HG03103 (cell line): ENCODE data around the gene MAGEB3.

Source experiments
- ATAC-seq: cut with Tn5 transposase; IDR thresholded peaks from one replicate; pipeline ENCODE4 v1.9.1; 2021; ENCODE audit warnings: low read depth; ENCODE audit not compliant: unreplicated experiment

The MAGEB3 gene

DNA sequence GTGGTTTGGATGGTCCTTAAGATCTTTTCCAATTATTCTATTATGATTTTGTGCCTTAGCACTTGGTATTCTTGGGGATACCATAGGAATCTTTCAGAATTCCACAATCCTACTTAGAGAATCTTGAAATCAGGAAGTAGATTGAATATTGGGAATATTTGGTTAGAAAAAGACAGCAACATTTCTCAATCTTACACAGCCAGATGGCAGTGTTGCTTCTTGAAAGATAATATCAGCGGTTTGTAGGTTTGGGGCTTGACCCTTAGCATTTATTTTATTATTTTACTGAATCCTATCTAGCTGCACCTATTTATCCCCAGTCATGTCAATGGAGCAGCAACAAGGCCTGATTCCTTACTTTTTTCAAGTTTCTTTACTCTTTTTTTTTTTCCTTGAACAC, 45.0 kb downstream of the MAGEB3 start:
- ATAC-seq: no peak

DNA sequence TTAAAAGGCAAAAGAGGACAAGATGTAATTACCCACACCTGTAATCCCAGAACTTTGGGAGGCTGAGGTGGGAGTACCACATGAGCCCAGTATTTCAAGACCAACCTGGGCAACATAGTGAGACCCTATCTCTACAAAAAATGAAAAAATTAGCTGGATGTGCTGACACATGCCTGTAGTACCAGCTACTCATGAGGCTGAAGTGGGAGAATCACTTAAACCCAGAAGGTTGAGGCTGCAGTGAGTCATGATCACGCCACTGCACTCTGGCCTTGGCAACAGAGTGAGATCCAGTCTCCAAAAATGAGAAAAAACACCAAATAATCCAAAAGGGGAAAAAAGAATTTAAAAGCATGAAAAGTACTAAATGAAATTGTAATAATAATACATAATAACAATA, 47.9 kb downstream of the MAGEB3 start:
- no peak for ATAC-seq

DNA sequence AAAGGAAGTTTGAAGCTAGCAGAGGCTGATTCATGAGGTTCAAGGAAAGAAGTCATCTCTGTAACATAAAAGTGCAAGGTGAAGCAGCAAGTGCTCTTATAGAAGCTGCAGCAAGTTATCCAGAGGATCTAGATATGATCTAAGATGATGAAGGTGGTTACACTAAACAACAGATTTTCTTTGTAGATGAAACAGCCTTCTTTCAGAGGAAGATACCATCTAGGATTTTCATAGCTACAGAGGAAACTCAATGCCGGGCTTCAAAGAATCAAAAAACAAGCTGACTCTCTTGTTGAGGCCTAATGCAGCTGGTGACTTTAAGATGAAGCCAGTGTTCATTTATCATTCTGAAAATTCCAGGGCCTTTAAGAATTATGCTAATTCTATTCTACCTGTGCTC, 50.0 kb downstream of the MAGEB3 start:
- no peak for ATAC-seq

DNA sequence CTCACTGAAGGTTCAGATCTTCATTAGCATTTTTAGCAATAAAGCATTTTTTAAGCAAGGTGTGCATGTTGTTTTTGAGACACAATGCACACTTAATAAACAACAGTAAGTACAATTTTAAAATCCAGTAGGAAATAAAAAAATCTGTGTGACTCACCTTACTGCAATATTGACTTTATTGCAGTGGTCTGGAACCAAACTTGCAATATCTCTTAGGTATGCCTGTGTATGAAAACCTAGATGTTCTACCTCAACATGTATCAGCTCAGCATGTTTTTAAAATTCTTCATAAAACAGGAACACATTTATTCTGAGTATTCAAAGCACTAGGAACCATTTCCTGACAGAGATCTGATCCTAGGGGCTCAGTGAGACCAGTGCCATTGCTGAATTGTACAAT, 52.1 kb downstream of the MAGEB3 start:
- no peak for ATAC-seq

- ATAC-seq: no peak
These were observed 53.2 kb downstream of the MAGEB3 start for GRCh38 chrX:30283456-30284200.
